ENCODE measurements around the gene KIF5C. TPM values are rescaled to one million over a fixed set of nuclear protein-coding genes. Genes with fewer than 3 reads are reported as not detected.

The KIF5C gene
- total and polyA plus RNA-seq, 7 experiments from 2014 or later: 0.58 to 14.3 (median 5.1) TPM

GRCh38 chr2:148922062-148922461 lies 47.0 kb downstream of the KIF5C start:
- no peak overlapping the region for H3K27ac ChIP-seq (ENCODE audit: low read depth, low read length)
- Mint-ChIP-seq H3K27ac (no peak overlapping the region), H3K4me1 (peaks cover 9 to 24% (median 11%) of the 10 kb centered on the region in 7 donors), H3K27me3 (peaks cover 0 to 8% (median 0%) of the 10 kb centered on the region in 5 donors), H3K9me3 (peaks cover 0 to 13% (median 9%) of the 10 kb centered on the region in 11 donors), H3K36me3 (peaks cover 7 to 24% (median 11%) of the 10 kb centered on the region in 5 donors), H3K4me3 (no peak overlapping the region)
- DNase-seq: no peak
- POLR2A ChIA-PET: interaction anchor here (0.6 kb wide), 1 partner anchor 314 kb away, joined by 3 read pairs; no protein-coding TSS in a partner anchor
- peaks cover 0 to under 1% of the 10 kb centered on the region in 2 donors for H3K4me1 ChIP-seq (ENCODE audit: control insufficient read depth in 2 of 2, insufficient read depth in 2 of 2, low read length in 2 of 2)
- no peak overlapping the region for H3K4me3 ChIP-seq (ENCODE audit: low read length)
- peaks cover 0 to 4% (median 0%) of the 10 kb centered on the region in 3 experiments for H3K9me3 ChIP-seq (ENCODE audit: control insufficient read depth in 2 of 3, low read length in 3 of 3)
- intact Hi-C loops (cut with micrococcal nuclease): loop anchor here in 1 of 2 donors (10.0 kb wide), 1 partner anchor 643 kb away; no protein-coding TSS in a partner anchor
- ATAC-seq: no peak
- H3K36me3 ChIP-seq (ENCODE audit: control insufficient read depth in 2 of 3, insufficient read depth in 3 of 3, low read length in 3 of 3): no peaks in the 10 kb centered on the region
- CTCF ChIA-PET: no interaction called here
- H3K27me3 ChIP-seq (ENCODE audit: control insufficient read depth in 2 of 2, insufficient read depth in 2 of 2, low read length in 2 of 2): no peaks in the 10 kb centered on the region

GRCh38 chr2:148922776-148923475 lies 47.9 kb downstream of the KIF5C start:
- CTCF ChIA-PET: interaction anchor here (0.9 kb wide), 1 partner anchor 51 kb away, joined by 3 read pairs; no protein-coding TSS in a partner anchor
- peak overlapping the region in 1 of 9 donors; percentile 20 for H3K27ac Mint-ChIP-seq
- H3K27me3 ChIP-seq (ENCODE audit: control insufficient read depth in 2 of 2, insufficient read depth in 2 of 2, low read length in 2 of 2): no peaks in the 10 kb centered on the region
- DNase-seq (no peak), ATAC-seq (no peak)
- H3K4me1 Mint-ChIP-seq: peaks cover 9 to 28% (median 19%) of the 10 kb centered on the region in 7 donors
- H3K9me3 ChIP-seq (ENCODE audit: control insufficient read depth in 2 of 3, low read length in 3 of 3): peaks cover 0 to 4% (median 0%) of the 10 kb centered on the region in 3 experiments
- POLR2A ChIA-PET: interaction anchor here (0.6 kb wide), 2 partner anchors 273 to 314 kb away, joined by 3 read pairs; no protein-coding TSS in a partner anchor
- H3K36me3 ChIP-seq (ENCODE audit: control insufficient read depth in 2 of 3, insufficient read depth in 3 of 3, low read length in 3 of 3): no peaks in the 10 kb centered on the region
- H3K4me3 Mint-ChIP-seq: no peak overlapping the region
- intact Hi-C loops (cut with micrococcal nuclease): loop anchor here in 1 of 2 donors (10.0 kb wide), 1 partner anchor 642 kb away; no protein-coding TSS in a partner anchor
- H3K27me3 Mint-ChIP-seq: peaks cover 0 to 8% (median 0%) of the 10 kb centered on the region in 5 donors
- H3K9me3 Mint-ChIP-seq: peaks cover 0 to 12% (median 9%) of the 10 kb centered on the region in 11 donors
- peaks cover 0 to 7% of the 10 kb centered on the region in 2 donors for H3K4me1 ChIP-seq (ENCODE audit: control insufficient read depth in 2 of 2, insufficient read depth in 2 of 2, low read length in 2 of 2)
- H3K27ac ChIP-seq (ENCODE audit: low read depth, low read length): no peak overlapping the region
- H3K36me3 Mint-ChIP-seq: peaks cover 7 to 23% (median 10%) of the 10 kb centered on the region in 5 donors
- H3K4me3 ChIP-seq (ENCODE audit: low read length): no peak overlapping the region

- Histone ChIP-seq H3K27ac (ENCODE audit: low read depth, low read length) (no peak overlapping the region), H3K36me3 (ENCODE audit: control insufficient read depth in 2 of 3, insufficient read depth in 3 of 3, low read length in 3 of 3) (no peaks in the 10 kb centered on the region), H3K4me3 (ENCODE audit: low read length) (no peak overlapping the region), H3K4me1 (ENCODE audit: control insufficient read depth in 2 of 2, insufficient read depth in 2 of 2, low read length in 2 of 2) (peaks cover 0 to 7% of the 10 kb centered on the region in 2 donors), H3K27me3 (ENCODE audit: control insufficient read depth in 2 of 2, insufficient read depth in 2 of 2, low read length in 2 of 2) (no peaks in the 10 kb centered on the region), H3K9me3 (ENCODE audit: control insufficient read depth in 2 of 3, low read length in 3 of 3) (no peaks in the 10 kb centered on the region)
- ChIA-PET POLR2A (no interaction called here), CTCF (interaction anchor here (0.7 kb wide), 1 partner anchor 373 kb away, joined by 4 read pairs; no protein-coding TSS in a partner anchor)
- Mint-ChIP-seq H3K4me1 (peaks cover 9 to 29% (median 21%) of the 10 kb centered on the region in 7 donors), H3K9me3 (no peaks in the 10 kb centered on the region), H3K27ac (peak overlapping the region in 1 of 9 donors; percentile 63), H3K4me3 (peak overlapping the region in 3 of 10 donors; percentile 3 to 5 (median 3)), H3K27me3 (no peaks in the 10 kb centered on the region), H3K36me3 (peaks cover 0 to 15% (median 0%) of the 10 kb centered on the region in 5 donors)
- DNase-seq (no peak), ATAC-seq (no peak)
- intact Hi-C loops (cut with micrococcal nuclease): loop anchor here in 1 of 2 donors (5.0 to 10.0 kb wide), 2 partner anchors 277 to 640 kb away; no protein-coding TSS in a partner anchor
These were observed 49.6 kb downstream of the KIF5C start for GRCh38 chr2:148924514-148925178.

GRCh38 chr2:148926291-148926961 lies 51.4 kb downstream of the KIF5C start:
- peaks cover 0 to 7% of the 10 kb centered on the region in 2 donors for H3K4me1 ChIP-seq (ENCODE audit: control insufficient read depth in 2 of 2, insufficient read depth in 2 of 2, low read length in 2 of 2)
- H3K27me3 ChIP-seq (ENCODE audit: control insufficient read depth in 2 of 2, insufficient read depth in 2 of 2, low read length in 2 of 2): no peaks in the 10 kb centered on the region
- Mint-ChIP-seq H3K9me3 (no peaks in the 10 kb centered on the region), H3K27ac (peak overlapping the region; percentile 29 to 94 (median 83)), H3K36me3 (peaks cover 0 to 15% (median 3%) of the 10 kb centered on the region in 5 donors), H3K4me3 (peak overlapping the region; percentile 77 to 88 (median 84)), H3K27me3 (no peaks in the 10 kb centered on the region), H3K4me1 (peaks cover 9 to 29% (median 22%) of the 10 kb centered on the region in 7 donors)
- intact Hi-C loops (cut with micrococcal nuclease): loop anchor here (1.0 to 10.0 kb wide), 8 partner anchors 38 to 906 kb away; partner anchors contain the start of genes KIF5C (in 2 of the 2) and ORC4 (in 1 of the 2)
- ATAC-seq: peak; percentile 89
- H3K9me3 ChIP-seq (ENCODE audit: control insufficient read depth in 2 of 3, low read length in 3 of 3): no peaks in the 10 kb centered on the region
- CTCF ChIA-PET: interaction anchor here (0.8 to 1.2 kb wide), 2 partner anchors 42 to 65 kb away, joined by 3 to 6 read pairs; no protein-coding TSS in a partner anchor
- no peak overlapping the region for H3K27ac ChIP-seq (ENCODE audit: low read depth, low read length)
- DNase-seq: peak; percentile 21 to 60 (median 48)
- POLR2A ChIA-PET: no interaction called here
- H3K4me3 ChIP-seq (ENCODE audit: low read length): peak overlapping the region; percentile 43
- H3K36me3 ChIP-seq (ENCODE audit: control insufficient read depth in 2 of 3, insufficient read depth in 3 of 3, low read length in 3 of 3): no peaks in the 10 kb centered on the region

DNA sequence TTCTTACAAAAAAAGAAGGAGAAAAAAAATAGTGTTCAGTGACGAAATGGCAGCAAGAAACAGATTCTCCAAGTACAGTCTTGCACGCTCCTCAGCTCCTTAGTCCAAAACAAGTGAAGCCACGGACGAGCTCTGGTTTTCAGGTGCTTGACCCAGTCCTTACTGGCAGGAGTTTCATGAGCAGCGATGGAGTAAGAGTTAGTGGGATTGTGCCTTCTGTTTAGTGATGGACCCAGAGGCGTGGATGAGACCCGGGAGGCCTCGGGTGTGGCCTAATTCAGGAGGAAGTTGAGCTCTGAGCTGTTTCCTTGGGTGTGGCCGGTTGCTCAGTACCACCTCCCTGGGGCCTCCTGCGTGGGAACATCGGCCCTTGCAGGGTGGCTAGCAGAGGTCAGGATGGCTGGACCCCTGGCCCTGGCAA lies 52.0 kb downstream of the KIF5C start:
- Mint-ChIP-seq H3K9me3 (no peaks in the 10 kb centered on the region), H3K36me3 (peaks cover 0 to 15% (median 3%) of the 10 kb centered on the region in 5 donors), H3K4me1 (peaks cover 9 to 29% (median 22%) of the 10 kb centered on the region in 7 donors), H3K27ac (peak overlapping the region; percentile 29 to 94 (median 83)), H3K4me3 (peak overlapping the region; percentile 77 to 88 (median 84)), H3K27me3 (no peaks in the 10 kb centered on the region)
- ATAC-seq (peak; percentile 83), DNase-seq (peak in 4 of 9 donors; percentile 19 to 45 (median 37))
- no peaks in the 10 kb centered on the region for H3K36me3 ChIP-seq (ENCODE audit: control insufficient read depth in 2 of 3, insufficient read depth in 3 of 3, low read length in 3 of 3)
- no peak overlapping the region for H3K27ac ChIP-seq (ENCODE audit: low read depth, low read length)
- POLR2A ChIA-PET: no interaction called here
- no peaks in the 10 kb centered on the region for H3K27me3 ChIP-seq (ENCODE audit: control insufficient read depth in 2 of 2, insufficient read depth in 2 of 2, low read length in 2 of 2)
- no peaks in the 10 kb centered on the region for H3K9me3 ChIP-seq (ENCODE audit: control insufficient read depth in 2 of 3, low read length in 3 of 3)
- peak overlapping the region; percentile 43 for H3K4me3 ChIP-seq (ENCODE audit: low read length)
- CTCF ChIA-PET: interaction anchor here (0.8 to 1.2 kb wide), 2 partner anchors 42 to 65 kb away, joined by 3 to 6 read pairs; no protein-coding TSS in a partner anchor
- H3K4me1 ChIP-seq (ENCODE audit: control insufficient read depth in 2 of 2, insufficient read depth in 2 of 2, low read length in 2 of 2): peaks cover 0 to 7% of the 10 kb centered on the region in 2 donors
- intact Hi-C loops (cut with micrococcal nuclease): loop anchor here (1.0 to 10.0 kb wide), 8 partner anchors 38 to 907 kb away; partner anchors contain the start of genes KIF5C (in 2 of the 2) and ORC4 (in 1 of the 2)
